Right cardiac atrium (tissue), 5 donors: ENCODE data around the gene PLSCR4. TPM values are rescaled to one million over a fixed set of nuclear protein-coding genes. Genes with fewer than 3 reads are reported as not detected.

Experiments
- ATAC-seq, 2 donors: fragments of 200-7000 bp; cut with Tn5 transposase; one replicate each; pipeline versions ENCODE4 v1.8.0 to v1.9.1; 2020; ENCODE audit warnings: moderate library complexity in 2 of 2, mild to moderate bottlenecking in 1 of 2
- DNase-seq, 3 donors: peaks; one replicate each; pipeline ENCODE4 v3.0.0-alpha.2; 2020
- H3K27ac ChIP-seq: one replicate; pipeline ENCODE4 v1.5.1; 2013; ENCODE audit warnings: mild to moderate bottlenecking, low read length, control low read depth, moderate library complexity
- H3K27me3 ChIP-seq: one replicate; pipeline ENCODE4 v1.6.1; 2013; ENCODE audit not compliant: control insufficient read depth, insufficient read depth
- H3K4me1 ChIP-seq: one replicate; pipeline ENCODE4 v1.6.1; 2013; ENCODE audit warnings: low read length; ENCODE audit not compliant: control insufficient read depth, insufficient read depth
- H3K4me3 ChIP-seq: one replicate; pipeline ENCODE4 v1.5.1; 2013; ENCODE audit warnings: low read length, control low read depth
- H3K9me3 ChIP-seq: one replicate; pipeline ENCODE4 v1.6.1; 2013; ENCODE audit warnings: low read length; ENCODE audit not compliant: control insufficient read depth
- WGBS: extraction: QIAGEN DNeasy Blood & Tissue Kit; methylation state at CpG from one replicate; pipeline ENCODE4 v1.1.7; 2013; 5-methylcytosine and 5-hydroxymethylcytosine counted together
- intact Hi-C, 4 donors: fragments of 100-400 bp; cut with DNase I; formaldehyde crosslinking; loops; one replicate each; pipeline versions ENCODE4 v1.11.0 to v1.14.0; 2022 to 2023
- polyA plus RNA-seq: library from polyadenylated mRNA; stranded (reverse); fragments of 200-250 nt; gene quantifications from one replicate; pipeline ENCODE4 v1.2.3, GENCODE V29; 2013
- total RNA-seq, 4 donors: library from RNA; stranded (reverse); fragmentation: NEBNext Ultra II Directional; extraction: Animal tissue kit (Norgen Biotek cat#: 25700); gene quantifications; one replicate each; pipeline ENCODE4 v1.2.1, GENCODE V29; 2021
- donor health status: healthy with polysubstance abuse.
- donor health status: DM: no; HTN: yes; CAD: no.
- donor health status: DM: no; HTN: no; CAD: no.
- donor health status: DM: no; HTN: yes; CAD: no; lungs with severe emphysema.
- donor health status: DM: yes; HTN: yes; CAD: no.

Gene PLSCR4
- total and polyA plus RNA-seq, 5 donors, result 16.7 to 35.6 (median 28.4) TPM

GRCh38 chr3:146152834-146153233 is 98.1 kb downstream of the PLSCR4 start:
- intact Hi-C loops, result no loop called here

GRCh38 chr3:146148468-146148931 is 102.4 kb downstream of the PLSCR4 start:
- Histone ChIP-seq H3K4me1 (peaks cover 8% of the 10 kb centered on the region), H3K9me3 (no peaks in the 10 kb centered on the region), H3K4me3 (no peak overlapping the region), H3K27ac (no peak overlapping the region), H3K27me3 (no peaks in the 10 kb centered on the region)
- DNase-seq (no peak), ATAC-seq (no peak)
- WGBS, result 75% methylated on average over 1 of the region's 1 CpG
- intact Hi-C loops, result no loop called here

More at GRCh38 chr3:146152834-146153233, 98.1 kb downstream of the PLSCR4 start:
- H3K4me3 ChIP-seq, result no peak overlapping the region
- ATAC-seq, result peak; percentile 39 to 42
- 65% methylated on average over 6 of the region's 6 CpGs for WGBS
- H3K27ac ChIP-seq, result peak overlapping the region; percentile 91
- H3K4me1 ChIP-seq, result peaks cover 2% of the 10 kb centered on the region
- no peaks in the 10 kb centered on the region for H3K9me3 ChIP-seq
- no peaks in the 10 kb centered on the region for H3K27me3 ChIP-seq
- DNase-seq, result peak in 2 of 3 donors; percentile 20 to 42

- Histone ChIP-seq H3K27me3 (no peaks in the 10 kb centered on the region), H3K9me3 (no peaks in the 10 kb centered on the region), H3K4me1 (peaks cover 6% of the 10 kb centered on the region), H3K4me3 (no peak overlapping the region), H3K27ac (no peak overlapping the region)
- intact Hi-C loops, result no loop called here
- WGBS, result 93% methylated on average over 1 of the region's 1 CpG
- ATAC-seq (no peak), DNase-seq (no peak)
These were observed 105.3 kb downstream of the PLSCR4 start for GRCh38 chr3:146145642-146146041.

GRCh38 chr3:146142757-146143156 is 108.1 kb downstream of the PLSCR4 start:
- 31% methylated on average over 3 of the region's 3 CpGs for WGBS
- intact Hi-C loops, result no loop called here
- no peak overlapping the region for H3K4me3 ChIP-seq
- peak; percentile 75 to 76 for ATAC-seq
- H3K27ac ChIP-seq, result no peak overlapping the region
- H3K4me1 ChIP-seq, result peaks cover 6% of the 10 kb centered on the region
- H3K27me3 ChIP-seq, result no peaks in the 10 kb centered on the region
- H3K9me3 ChIP-seq, result no peaks in the 10 kb centered on the region
- no peak for DNase-seq

Other genes with a start within 250 kb of the PLSCR4 start
- 10 to 100 TPM; 26.8 to 30.8 (median 30.5) TPM for gene PLOD2, start 89.9 kb downstream of the PLSCR4 start, total RNA-seq
- gene PLOD2, start 89.9 kb downstream of the PLSCR4 start, polyA plus RNA-seq, result 20.3 TPM
- under 1 TPM in 1 of 4 donors, not detected in 3; 0.23 TPM for gene PLSCR2, start 218.5 kb upstream of the PLSCR4 start, total RNA-seq
- gene PLSCR2, start 218.5 kb upstream of the PLSCR4 start, polyA plus RNA-seq, result not detected